Osteocyte (in vitro differentiated cells): ENCODE data around the gene ACSS3. TPM values are rescaled to one million over a fixed set of nuclear protein-coding genes. Genes with fewer than 3 reads are reported as not detected.

Source experiments
- DNase-seq: peaks from one replicate; pipeline ENCODE4 v3.0.0; 2021; ENCODE audit warnings: mixed read lengths; ENCODE audit not compliant: unreplicated experiment; ENCODE audit errors: extremely low spot score
- H3K27ac Mint-ChIP-seq: one replicate; pipeline ENCODE4 v1.8.0; 2021; ENCODE audit warnings: mild to moderate bottlenecking, mixed read lengths; ENCODE audit not compliant: unreplicated experiment
- H3K27me3 Mint-ChIP-seq: one replicate; pipeline ENCODE4 v1.8.0; 2021; ENCODE audit warnings: mixed read lengths; ENCODE audit not compliant: unreplicated experiment
- H3K36me3 Mint-ChIP-seq: one replicate; pipeline ENCODE4 v1.8.0; 2021; ENCODE audit warnings: mixed read lengths; ENCODE audit not compliant: unreplicated experiment
- H3K4me1 Mint-ChIP-seq: one replicate; pipeline ENCODE4 v1.8.0; 2021; ENCODE audit warnings: mixed read lengths; ENCODE audit not compliant: unreplicated experiment
- H3K4me3 Mint-ChIP-seq: one replicate; pipeline ENCODE4 v1.8.0; 2021; ENCODE audit warnings: mild to moderate bottlenecking, moderate library complexity, mixed read lengths; ENCODE audit not compliant: unreplicated experiment
- H3K9me3 Mint-ChIP-seq: one replicate; pipeline ENCODE4 v1.8.0; 2021; ENCODE audit warnings: mixed read lengths; ENCODE audit not compliant: unreplicated experiment
- total RNA-seq: library from RNA; stranded (reverse); gene quantifications from 2 replicates; pipeline ENCODE4 v1.2.1, GENCODE V29; 2021
- TF ChIP-seq, protein P1 (sequence below): fragments of 200-600 bp; sonication (generic); IDR thresholded peaks from 2 replicates; pipeline ENCODE4 v1.5.0; 2021; ENCODE audit warnings: antibody characterized with exemption, mild to moderate bottlenecking, moderate library complexity

Gene ACSS3
- total RNA-seq, 1 donor from 2014 or later: 5.6 TPM

DNA sequence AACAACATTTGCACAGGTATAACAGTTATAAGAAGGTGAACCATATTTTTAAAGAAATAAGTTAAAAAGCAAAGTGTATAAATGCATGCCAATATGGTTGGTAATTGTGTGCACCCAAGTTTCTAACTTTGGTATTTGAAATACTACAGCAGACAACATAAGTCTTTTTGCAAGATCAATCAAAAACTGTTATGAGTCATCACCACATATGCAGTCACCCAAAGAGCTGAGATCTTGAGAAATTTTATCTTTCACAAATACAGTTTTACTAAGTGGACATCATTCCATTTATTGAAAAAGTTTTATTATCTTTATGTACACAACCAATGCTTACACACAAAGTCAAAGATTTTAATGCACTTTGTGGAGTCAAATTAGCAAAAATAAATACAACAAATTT lies 7.0 kb upstream of the ACSS3 start:
- Mint-ChIP-seq H3K36me3 (no peaks in the 10 kb centered on the region), H3K4me1 (no peaks in the 10 kb centered on the region), H3K4me3 (no peak overlapping the region), H3K27ac (no peak overlapping the region), H3K27me3 (peaks cover 27% of the 10 kb centered on the region), H3K9me3 (no peaks in the 10 kb centered on the region)
- DNase-seq: no peak
- TF ChIP-seq, protein P1, sequence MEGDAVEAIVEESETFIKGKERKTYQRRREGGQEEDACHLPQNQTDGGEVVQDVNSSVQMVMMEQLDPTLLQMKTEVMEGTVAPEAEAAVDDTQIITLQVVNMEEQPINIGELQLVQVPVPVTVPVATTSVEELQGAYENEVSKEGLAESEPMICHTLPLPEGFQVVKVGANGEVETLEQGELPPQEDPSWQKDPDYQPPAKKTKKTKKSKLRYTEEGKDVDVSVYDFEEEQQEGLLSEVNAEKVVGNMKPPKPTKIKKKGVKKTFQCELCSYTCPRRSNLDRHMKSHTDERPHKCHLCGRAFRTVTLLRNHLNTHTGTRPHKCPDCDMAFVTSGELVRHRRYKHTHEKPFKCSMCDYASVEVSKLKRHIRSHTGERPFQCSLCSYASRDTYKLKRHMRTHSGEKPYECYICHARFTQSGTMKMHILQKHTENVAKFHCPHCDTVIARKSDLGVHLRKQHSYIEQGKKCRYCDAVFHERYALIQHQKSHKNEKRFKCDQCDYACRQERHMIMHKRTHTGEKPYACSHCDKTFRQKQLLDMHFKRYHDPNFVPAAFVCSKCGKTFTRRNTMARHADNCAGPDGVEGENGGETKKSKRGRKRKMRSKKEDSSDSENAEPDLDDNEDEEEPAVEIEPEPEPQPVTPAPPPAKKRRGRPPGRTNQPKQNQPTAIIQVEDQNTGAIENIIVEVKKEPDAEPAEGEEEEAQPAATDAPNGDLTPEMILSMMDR: no peak

- TF ChIP-seq, protein P1: no peak
- Mint-ChIP-seq H3K4me3 (no peak overlapping the region), H3K9me3 (no peaks in the 10 kb centered on the region), H3K27me3 (peaks cover 19% of the 10 kb centered on the region), H3K27ac (no peak overlapping the region), H3K36me3 (no peaks in the 10 kb centered on the region), H3K4me1 (peaks cover 17% of the 10 kb centered on the region)
- DNase-seq: no peak
These were observed 2.3 kb upstream of the ACSS3 start for GRCh38 chr12:81075539-81075938.

GRCh38 chr12:81077329-81077685 lies 572 bp upstream of the ACSS3 start:
- Mint-ChIP-seq H3K4me3 (peak overlapping the region; percentile 74), H3K4me1 (peaks cover 17% of the 10 kb centered on the region), H3K36me3 (no peaks in the 10 kb centered on the region), H3K27me3 (peaks cover 11% of the 10 kb centered on the region), H3K9me3 (no peaks in the 10 kb centered on the region), H3K27ac (no peak overlapping the region)
- TF ChIP-seq, protein P1: no peak
- DNase-seq: no peak

DNA sequence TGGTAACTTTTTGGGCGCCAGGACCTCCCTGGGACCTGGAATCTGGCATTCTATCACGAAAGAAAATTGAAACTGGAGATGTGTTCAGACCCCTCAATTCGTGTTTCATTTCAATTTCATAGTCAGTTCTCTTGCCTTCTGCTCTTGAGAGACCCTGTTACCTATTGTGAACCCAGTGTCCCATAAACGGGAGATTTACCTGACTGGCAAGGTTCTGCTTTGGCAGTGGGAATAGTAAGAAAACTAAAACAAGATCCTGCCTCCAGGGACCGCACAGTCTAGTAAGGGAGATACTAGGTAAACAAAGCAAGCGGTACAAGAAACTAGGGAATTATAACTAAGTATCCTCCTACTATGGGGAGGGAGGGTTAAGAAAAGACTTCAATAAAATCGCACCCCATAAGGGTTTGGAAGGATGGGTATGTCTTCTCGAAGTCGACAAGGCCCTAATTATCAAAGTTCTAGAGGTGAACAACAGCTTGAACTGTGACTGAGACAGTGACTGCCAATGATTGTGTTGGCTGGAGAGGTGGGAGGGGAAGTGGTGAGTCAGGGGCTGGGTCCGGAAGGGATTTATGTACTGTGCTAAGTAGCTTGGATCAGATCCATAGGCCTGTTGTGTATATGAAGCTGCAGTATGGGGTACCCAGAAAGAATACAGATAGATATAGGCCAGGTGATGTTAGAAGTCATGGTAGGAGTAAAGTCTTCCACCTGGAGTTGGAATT lies 754 bp downstream of the ACSS3 start:
- Mint-ChIP-seq H3K9me3 (no peaks in the 10 kb centered on the region), H3K36me3 (no peaks in the 10 kb centered on the region), H3K4me1 (peaks cover 17% of the 10 kb centered on the region), H3K4me3 (peak overlapping the region; percentile 74), H3K27ac (peak overlapping the region; percentile 23), H3K27me3 (peaks cover 11% of the 10 kb centered on the region)
- DNase-seq: no peak
- TF ChIP-seq, protein P1: no peak

- TF ChIP-seq, protein P1: no peak
- no peaks in the 10 kb centered on the region for H3K36me3 Mint-ChIP-seq
- H3K27me3 Mint-ChIP-seq: peaks cover 11% of the 10 kb centered on the region
- no peak overlapping the region for H3K27ac Mint-ChIP-seq
- H3K4me3 Mint-ChIP-seq: no peak overlapping the region
- no peak for DNase-seq
- peaks cover 19% of the 10 kb centered on the region for H3K4me1 Mint-ChIP-seq
- no peaks in the 10 kb centered on the region for H3K9me3 Mint-ChIP-seq
These were observed 1.6 kb downstream of the ACSS3 start for GRCh38 chr12:81079280-81080076.
